ENCODE results near the gene LDLR.
A peak's percentile ranks its signal among the peaks of the same experiment; 100 is the strongest.

Gene LDLR

DNA sequence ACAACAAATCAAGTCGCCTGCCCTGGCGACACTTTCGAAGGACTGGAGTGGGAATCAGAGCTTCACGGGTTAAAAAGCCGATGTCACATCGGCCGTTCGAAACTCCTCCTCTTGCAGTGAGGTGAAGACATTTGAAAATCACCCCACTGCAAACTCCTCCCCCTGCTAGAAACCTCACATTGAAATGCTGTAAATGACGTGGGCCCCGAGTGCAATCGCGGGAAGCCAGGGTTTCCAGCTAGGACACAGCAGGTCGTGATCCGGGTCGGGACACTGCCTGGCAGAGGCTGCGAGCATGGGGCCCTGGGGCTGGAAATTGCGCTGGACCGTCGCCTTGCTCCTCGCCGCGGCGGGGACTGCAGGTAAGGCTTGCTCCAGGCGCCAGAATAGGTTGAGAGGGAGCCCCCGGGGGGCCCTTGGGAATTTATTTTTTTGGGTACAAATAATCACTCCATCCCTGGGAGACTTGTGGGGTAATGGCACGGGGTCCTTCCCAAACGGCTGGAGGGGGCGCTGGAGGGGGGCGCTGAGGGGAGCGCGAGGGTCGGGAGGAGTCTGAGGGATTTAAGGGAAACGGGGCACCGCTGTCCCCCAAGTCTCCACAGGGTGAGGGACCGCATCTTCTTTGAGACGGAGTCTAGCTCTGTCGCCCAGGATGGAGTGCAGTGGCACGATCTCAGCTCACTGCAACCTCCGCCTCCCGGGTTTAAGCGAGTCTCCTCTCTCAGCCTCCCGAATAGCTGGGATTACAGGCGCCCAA, at the start of gene LDLR:
Gene LDLR (plus strand): TSS at position 210 of the 760 bp plus-strand sequence. CDS start 86 bp downstream, at position 296.
- DNase-seq = peak; percentile 55

DNA sequence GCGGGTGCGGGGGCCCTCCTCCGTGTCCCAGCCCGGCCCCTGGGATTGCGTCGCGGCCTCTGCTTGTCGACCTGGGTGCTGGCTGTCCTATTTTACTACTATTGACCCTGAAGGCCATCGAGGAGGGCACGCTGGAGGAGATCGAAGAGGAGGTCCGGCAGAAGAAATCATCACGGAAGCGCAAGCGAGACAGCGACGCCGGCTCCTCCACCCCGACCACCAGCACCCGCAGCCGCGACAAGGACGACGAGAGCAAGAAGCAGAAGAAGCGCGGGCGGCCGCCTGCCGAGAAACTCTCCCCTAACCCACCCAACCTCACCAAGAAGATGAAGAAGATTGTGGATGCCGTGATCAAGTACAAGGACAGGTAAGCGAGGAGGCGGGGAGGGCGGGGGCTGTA, 48.1 kb upstream of the LDLR start:
- DNase-seq = no peak

DNA sequence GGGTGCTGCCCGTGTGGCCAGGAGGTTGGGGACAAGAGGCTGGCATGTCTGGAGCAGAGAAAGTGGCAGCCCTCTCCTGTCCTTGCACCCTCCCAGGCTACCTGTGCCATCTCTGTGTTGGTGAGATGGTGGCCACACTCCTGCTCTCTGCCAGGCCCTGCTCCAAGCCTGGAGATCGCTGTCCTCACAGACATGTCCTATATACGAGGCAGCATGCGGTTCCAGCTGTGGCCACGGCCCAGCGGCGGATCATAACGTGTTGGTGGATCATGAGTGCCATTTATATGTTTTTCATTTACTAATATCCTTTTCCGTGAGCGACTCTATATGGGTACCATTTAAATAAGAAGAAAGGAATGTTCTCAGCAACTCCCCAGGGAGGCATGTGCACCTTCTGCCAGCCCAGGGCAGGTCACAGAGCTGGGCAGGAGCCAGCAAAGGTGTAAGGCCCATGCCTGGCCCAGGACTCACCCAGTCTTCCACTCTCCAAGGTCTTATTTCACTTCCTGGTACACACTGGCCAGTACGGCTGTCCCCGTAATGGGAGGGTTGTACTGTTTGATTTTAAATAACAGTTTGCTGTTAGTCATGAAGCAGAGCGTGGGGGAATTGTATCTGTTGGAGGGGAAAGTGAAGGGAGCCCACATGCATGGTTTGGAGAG, 47.2 kb upstream of the LDLR start:
- no peak for DNase-seq

DNA sequence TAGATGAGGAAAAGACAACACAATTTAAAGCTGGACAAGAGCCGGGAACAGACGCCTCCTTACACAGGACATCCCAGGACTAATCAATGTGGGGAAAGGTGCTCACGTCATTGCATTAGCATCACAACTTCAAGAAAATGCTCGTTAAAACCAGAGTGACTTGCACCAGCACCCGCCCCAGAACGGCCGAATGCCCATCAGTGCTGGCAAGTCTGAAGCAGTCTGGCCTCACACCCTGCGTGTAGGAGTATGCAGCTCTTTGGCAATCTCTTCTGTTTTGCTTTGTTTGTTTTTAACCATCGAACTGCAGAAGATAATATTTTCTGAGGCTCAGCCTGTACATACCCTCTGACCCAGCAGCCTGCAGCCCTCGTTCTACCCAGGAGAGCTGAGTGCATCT, 44.8 kb upstream of the LDLR start:
- DNase-seq = no peak

DNA sequence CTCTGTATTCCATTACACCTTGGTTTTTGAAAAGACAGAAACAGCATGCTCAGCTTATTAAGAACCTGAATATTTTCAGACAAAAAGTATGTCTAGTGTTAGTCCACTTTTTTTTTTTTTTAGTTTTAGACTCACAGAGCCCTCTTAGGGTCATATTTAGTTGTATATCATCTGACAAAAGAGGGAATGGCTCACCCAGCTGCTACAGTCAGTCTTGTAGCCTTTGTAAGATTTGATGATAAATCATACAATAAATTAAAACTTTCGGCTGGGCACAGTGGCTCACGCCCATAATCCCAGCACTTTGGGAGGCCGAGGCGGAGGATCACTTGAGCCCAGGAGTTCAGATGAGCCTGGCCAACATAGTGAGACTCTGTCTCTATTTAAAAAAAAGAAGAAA, 43.7 kb upstream of the LDLR start:
- DNase-seq = no peak

DNA sequence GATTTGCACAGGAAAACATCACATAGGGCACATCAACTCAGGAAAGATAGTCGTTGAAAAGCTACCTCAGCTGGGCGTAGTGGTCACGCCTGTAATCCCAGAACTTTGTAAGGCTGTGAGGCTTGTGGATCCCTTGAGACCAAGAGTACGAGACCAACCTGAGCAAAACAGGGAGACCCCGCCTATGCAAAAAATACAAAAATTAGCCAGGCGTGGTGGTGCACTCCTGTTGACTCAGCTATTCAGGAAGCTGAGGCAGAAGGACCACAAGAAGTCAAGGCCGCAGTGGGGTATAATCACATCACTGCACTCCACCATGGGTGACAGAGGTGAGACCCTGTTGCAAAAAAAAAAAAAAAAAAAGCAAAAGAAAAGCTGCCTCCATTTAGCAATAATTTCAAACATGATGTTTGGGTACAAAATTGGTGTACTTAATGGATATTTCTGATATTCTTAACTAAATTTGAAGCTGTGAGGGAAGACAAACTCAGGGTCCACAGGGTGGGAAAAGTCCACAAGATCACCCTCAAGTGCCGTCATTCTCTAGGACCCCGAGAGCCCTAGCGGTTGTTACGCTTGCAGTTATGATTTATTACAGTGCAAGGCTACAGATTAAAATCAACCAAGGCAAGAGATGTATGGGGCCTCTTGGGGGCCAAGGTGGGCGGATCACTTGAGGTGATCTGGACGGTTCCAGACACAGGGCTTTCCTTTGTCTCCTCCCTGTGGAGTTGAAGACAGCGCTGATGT, 42.5 kb upstream of the LDLR start:
- no peak for DNase-seq

DNA sequence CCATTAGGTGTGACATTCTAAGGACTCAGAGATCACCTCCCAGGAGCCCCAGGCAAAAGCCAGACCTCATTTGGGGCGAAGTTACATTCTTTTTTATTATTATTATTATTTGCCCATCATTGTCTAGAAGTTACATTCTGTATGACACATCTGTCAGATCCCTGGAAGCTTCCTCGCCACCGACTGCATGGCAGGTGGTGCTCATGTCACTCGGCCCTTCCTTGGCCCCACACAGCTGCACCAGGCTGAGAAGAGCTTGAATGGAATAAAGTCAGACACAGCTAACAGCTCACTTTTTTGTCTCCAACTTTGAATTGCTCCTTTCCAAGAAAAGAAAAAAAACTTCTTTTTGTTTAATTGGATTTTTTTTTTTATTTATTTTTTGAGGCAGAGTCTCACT, 41.4 kb upstream of the LDLR start:
- DNase-seq = no peak

DNA sequence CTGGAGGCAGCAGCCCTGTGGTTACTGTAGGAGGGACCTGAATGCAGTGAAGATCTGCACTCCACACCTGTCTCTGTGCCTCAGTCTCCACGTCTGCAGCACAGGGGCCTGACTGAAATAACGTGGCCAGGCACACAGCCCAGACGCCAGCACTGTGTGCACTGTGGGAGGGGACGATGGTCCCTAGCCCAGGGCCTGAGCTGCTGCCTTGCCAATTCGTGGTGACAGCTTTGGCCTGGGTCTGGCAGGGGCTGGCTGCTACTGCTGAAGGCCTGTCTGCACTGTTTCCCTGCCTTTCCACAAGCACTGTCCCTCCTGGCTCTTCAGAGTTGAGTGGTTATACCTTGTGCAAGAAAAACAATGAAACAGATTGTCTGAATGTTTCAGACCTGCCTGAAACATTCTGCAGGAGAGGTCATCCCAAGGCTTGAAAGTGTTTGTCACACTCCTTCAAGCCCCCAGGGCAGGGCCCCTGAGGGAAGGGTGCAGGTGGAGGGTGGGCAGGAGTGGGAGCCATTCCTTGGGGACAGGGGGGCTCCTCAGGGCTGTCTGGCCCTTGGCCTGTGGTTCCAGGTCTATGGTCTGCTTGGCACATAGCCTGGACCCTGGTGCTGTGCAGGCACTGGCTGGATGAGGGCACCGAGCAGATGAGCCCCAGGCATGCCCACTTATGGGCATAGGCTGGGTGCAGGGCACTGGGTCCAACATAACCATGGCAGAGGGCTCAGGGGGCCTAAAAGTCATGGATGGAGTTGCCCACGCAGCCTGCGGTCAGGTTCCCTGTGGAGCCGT, 38.7 kb upstream of the LDLR start:
- no peak for DNase-seq

DNA sequence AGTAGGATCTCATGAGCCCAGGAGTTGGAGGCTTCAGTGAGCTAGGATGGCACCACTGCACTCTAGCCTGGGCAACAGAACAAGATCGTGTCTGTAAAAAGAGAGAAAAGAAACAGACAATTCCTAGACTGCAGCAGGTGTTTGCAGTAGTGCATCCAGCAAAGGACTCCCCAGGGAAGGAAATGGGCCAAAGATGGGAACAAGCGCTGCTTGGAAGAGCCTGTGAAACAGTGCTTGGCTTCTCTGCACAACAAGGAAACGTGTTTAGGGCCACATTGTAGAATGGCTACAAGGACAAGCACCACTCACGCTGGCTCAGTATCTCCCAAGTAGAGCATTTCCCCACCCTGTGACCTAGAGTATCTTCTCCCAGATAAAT, 35.5 kb upstream of the LDLR start:
- no peak for DNase-seq

DNA sequence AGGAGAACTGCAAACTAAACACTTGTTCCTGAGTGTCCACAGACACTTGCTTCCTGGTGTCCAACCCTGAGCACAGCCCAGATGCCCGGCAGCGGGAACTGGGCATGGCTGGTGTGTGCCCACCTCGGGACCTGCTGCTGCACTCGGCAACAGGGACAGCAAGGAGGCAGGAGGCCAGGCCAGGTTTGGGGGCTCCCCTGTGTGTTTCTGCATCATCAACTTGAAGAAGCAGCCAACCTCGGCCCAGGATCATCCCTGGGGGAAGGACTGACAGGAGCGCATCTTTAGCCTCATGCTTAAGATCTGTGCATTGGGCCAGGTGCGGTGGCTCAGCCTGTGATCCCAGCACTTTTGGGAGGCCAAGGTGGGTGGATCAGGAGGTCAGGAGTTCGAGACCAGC, 35.1 kb upstream of the LDLR start:
- no peak for DNase-seq

DNA sequence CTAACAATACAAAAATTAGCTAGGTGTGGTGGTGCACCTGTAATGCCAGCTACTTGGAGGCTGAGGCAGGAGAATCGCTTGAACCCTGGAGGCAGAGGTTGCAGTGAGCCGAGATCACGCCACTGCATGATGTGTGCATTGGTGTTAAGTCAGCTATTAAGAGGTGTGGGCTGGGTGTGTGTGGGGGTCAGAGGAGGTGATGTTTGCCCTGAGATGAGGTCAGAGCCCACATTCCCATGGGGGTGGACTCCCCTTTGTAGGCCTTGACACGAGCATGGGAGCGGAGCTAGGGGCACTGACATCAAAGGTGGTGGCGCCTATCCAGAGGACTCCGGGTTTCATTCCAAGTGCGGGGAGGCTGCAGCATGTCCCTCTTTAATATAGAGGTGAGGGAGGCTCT, 34.6 kb upstream of the LDLR start:
- no peak for DNase-seq

DNA sequence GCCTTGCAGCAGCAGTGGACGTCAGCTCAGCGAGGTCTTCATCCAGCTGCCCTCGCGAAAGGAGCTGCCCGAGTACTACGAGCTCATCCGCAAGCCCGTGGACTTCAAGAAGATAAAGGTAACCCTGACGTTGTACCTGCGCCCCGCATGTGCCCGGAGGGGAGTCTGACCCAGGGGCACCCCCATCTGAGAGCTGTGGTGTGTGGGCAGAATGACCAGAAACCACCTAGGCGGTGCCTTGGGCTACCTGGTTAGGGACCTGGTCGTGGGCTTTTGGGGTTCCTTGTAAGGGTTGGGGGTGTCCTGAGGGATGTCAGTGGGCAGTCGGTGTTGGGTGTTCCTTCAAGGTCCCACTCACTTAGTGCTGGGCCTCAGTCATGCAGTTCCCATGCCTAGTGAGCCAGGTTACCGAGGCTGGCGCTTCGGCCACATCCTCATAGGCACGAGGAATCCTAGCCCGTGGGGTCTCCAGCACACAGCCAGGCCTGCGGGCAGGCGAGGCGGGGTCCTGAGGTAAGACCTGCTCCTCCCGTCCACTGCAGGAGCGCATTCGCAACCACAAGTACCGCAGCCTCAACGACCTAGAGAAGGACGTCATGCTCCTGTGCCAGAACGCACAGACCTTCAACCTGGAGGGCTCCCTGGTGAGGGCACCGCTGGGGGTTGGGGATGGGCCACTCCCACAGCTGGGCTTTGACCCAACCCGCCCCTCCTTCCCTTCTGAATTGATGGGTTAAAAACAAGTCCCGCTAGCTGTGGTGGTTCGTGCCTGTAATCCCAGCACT, 30.8 kb upstream of the LDLR start:
- no peak for DNase-seq

DNA sequence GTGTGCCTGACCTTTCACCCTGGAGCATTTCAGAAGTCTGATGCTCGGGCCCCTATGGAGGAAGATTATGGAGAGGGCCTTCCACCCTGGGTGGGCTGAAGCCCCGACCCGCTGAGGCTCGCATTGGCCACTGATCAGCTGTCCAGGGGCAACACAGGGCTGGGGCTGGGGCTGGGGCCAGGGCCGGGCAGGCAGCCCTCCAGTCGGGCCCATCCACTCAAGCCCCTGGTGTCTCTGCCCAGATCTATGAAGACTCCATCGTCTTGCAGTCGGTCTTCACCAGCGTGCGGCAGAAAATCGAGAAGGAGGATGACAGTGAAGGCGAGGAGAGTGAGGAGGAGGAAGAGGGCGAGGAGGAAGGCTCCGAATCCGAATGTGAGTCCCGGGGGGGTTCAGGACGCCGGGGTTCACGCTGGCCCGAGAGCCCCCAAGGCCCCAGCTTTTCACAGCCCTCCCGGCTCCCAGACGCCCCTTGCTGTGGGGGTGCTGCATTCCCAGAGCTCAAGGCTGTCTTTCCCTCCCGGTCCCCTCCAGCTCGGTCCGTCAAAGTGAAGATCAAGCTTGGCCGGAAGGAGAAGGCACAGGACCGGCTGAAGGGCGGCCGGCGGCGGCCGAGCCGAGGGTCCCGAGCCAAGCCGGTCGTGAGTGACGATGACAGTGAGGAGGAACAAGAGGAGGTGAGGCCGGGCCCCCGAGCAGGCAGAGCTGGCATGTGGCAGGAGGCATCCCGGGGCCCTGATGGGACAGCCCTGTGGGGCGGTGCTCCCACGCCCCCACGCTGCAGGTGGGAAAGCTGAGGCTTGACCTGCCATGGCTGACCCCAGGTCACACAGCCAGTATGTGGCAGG, 29.5 kb upstream of the LDLR start:
- DNase-seq = no peak

DNA sequence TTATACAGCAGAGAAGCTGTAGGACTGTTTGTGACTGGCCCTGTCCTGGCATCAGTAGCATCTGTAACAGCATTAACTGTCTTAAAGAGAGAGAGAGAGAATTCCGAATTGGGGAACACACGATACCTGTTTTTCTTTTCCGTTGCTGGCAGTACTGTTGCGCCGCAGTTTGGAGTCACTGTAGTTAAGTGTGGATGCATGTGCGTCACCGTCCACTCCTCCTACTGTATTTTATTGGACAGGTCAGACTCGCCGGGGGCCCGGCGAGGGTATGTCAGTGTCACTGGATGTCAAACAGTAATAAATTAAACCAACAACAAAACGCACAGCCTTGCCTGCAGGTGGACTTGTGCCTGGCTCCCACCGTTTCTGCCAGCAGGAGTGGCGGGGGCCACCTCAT, 27.3 kb upstream of the LDLR start:
- DNase-seq = no peak

DNA sequence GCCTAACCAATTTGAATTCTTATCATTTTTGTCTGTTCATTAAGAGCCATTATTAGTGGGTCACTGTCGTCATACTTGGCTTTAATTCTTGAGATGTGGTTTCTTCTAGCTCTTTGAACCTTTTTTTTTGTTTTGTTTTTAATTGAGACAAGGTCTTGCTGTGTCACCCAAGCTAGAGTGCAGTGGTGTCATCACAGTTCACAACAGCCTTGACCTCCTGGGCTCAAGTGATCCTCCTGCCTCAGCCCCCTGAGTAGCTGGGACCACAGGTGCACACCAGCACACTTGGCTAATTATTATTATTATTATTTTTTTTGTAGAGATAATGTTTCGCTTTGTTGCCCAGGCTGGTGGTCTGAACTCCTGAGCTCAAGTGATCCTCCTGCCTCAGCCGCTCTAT, 25.8 kb upstream of the LDLR start:
- no peak for DNase-seq

DNA sequence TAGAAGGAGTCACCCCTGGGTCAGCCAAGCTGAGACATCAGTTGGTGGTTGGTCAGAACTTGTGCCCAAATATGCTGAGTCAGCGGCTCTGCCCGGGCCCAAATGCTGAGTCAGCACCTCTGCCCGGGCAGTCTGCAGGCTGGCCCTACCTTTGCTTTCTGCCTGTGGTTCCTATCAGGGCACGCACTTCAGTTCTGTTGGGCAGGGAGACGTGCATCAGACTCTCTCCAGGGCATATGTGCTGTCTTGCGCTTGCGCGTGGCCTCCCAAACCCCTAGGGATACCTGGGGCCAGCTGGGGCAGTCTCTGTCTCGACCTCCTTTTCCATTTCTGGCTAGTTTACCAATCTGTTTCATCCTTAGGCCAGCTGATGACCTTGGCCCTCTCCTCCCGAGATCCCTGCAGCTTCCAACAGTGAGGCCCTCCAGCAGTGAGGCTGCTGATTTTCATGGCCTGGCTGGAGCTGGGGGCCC, 24.4 kb upstream of the LDLR start:
- DNase-seq = no peak

DNA sequence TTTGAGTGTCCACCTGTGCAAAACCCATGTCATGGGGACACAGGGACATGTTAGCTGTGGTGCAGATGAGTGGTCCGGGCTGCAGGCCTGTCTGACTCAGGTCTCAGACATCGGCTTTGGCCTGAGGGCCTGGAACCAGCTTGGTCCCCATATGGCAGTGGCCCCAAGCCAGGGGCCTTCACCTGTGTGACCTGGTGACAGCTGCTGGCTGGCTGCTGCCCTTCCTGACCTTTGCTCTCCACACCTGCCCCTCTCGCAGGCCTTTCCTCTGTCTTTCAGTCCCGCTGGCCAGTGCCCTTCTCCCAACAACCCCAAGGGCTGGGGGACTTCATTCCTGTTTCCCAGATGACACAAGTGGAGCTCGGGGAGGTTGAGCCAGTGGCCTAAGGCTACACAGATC, 22.9 kb upstream of the LDLR start:
- no peak for DNase-seq

DNA sequence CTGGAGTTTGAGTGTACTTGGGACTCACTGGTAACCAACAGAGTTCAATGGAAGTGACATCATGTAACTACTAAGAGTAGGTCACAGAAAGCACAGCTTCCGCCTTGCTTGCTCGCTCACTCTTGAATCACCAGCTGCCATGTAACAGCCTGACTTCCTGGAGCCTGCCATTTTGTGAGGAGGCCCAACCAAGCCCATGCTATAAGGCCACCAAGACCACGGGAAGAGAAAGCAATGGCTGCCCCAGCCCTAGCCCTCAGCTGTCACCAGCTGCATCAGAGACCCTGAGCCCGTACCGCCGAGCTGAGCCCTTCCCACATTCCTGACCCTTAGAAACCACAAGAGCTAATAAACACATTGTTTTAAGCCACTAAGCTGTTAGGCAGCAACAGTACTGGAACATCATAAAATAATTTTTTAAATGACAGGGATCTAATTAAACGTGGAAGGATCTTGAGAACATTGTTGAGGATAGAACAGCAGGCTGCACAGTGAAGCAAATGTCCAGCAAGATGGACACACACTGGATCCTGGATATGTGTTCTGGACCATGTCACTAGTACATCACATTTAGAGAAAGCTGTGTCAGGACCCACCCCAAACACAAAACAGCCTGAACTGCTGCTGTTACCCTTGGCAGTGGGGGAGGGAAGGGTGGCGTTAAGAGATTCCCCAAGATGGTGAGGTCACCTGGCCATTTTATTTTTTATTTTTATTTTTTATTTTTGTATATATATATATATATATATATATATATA, 21.7 kb upstream of the LDLR start:
- DNase-seq = no peak

DNA sequence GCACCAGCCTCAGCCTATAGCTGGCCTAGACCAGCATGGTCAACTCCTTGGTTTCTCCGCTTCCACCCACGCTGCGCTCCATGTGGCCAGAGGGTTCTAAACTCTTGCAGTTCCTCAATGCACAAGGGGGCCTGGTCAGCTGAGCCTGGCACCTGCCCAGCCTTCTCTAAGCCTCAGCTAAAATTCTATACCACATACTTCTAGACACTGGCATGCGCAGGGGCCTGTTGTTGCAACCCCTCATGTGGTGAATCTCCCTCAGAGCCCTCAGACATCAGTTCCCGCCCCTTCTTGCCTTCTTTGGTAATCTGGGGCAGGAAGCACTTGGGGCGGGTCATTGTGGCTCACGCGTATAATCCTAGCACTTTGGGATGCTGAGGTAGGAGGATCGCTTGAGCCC, 19.7 kb upstream of the LDLR start:
- no peak for DNase-seq

DNA sequence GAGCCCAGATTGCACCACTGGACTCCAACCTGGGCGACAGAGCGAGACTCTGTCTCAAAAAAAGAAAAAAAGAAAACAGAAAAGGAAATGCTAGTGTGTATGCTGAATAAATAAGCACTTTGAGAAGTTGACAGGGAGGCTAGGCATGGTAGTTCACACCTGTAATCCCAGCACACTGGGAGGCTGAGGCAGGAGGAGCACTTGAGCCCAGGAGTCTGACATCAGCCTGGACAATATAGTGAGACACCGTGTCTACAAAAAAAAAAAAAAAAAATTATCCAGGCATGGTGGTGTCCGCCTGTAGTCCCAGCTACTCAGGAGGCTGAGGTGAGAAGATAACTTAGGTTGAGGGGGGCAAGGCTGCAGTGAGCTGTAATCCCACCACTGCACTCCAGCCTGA, 19.1 kb upstream of the LDLR start:
- DNase-seq = no peak

DNA sequence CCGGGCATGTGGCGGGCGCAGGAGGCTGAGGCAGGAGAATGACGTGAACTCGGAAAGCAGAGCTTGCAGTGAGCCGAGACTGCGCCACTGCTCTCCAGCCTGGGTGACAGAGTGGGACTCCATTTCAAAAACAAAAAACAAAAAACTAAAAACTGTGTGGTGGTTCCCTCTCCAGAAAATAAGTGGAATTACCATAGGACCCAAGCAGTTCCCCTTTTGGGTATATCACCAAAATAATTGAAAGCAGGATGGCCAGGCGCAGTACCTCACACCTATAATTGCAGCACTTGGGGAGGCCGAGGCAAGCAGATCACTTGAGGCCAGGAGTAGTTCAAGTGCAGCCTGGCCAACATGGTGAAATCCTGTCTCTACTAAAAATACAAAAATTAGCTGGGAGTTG, 15.7 kb upstream of the LDLR start:
- DNase-seq = no peak

Measured in GOT3 (cell line).